HCT116 (cell line): ENCODE data around the gene GCN1. TPM values are rescaled to one million over a fixed set of nuclear protein-coding genes. Genes with fewer than 3 reads are reported as not detected.

Experiments used
- ATAC-seq: fragments of 200-7000 bp; cut with Tn5 transposase; 2 replicates; pipeline ENCODE4 v1.9.1; 2020; ENCODE audit warnings: mild to moderate bottlenecking, moderate library complexity
- BruUV-seq: library from RNA; stranded (reverse); fragments of 400-500 nt; replicated peaks from 2 replicates; lab custom pipeline; 2021; lab: Mats Ljungman, UMichigan
- CTCF ChIA-PET: fragments of 300-600 bp; sonication (Branson Sonifier 250); formaldehyde crosslinking; loops from one replicate; lab custom pipeline; 2021; ENCODE audit warnings: antibody characterized with exemption; lab: Charles Lee
- POLR2A ChIA-PET: fragments of 300-600, 350-600 bp; sonication (Branson Sonifier 250); formaldehyde crosslinking; loops from one replicate; lab custom pipeline; 2021; ENCODE audit warnings: antibody characterized with exemption; lab: Charles Lee
- RAD21 ChIA-PET, 2 experiments: fragments of 300-600 bp; sonication (Branson Sonifier 250); formaldehyde crosslinking; loops; one replicate each; lab custom pipeline; 2023; ENCODE audit warnings: low total read pairs in 2 of 2; ENCODE audit not compliant: uncharacterized antibody in 2 of 2, unreplicated experiment in 2 of 2, low non-redundant PET in 1 of 2; lab: Charles Lee
- DNase-seq: peaks from one replicate; pipeline ENCODE4 v3.0.0-alpha.2; 2010; ENCODE audit warnings: low read depth, low spot score
- H2AFZ ChIP-seq: fragments of 200-600 bp; shearing (Covaris generic), sonication (generic); 2 replicates; pipeline ENCODE4 v1.6.1; 2017; ENCODE audit warnings: low read depth, mixed run types, mixed read lengths, antibody characterized with exemption, low read length; ENCODE audit not compliant: poor library complexity, severe bottlenecking
- H3K27ac ChIP-seq: 2 replicates; pipeline ENCODE4 v1.5.1; 2012; ENCODE audit warnings: low read depth, low read length
- H3K27me3 ChIP-seq: fragments of 200-600 bp; sonication (generic); 2 replicates; pipeline ENCODE4 v1.6.1; 2016; ENCODE audit warnings: mixed run types, low read length, mixed read lengths; ENCODE audit not compliant: insufficient read depth
- H3K36me3 ChIP-seq, 2 experiments: fragments of 200-500 bp in 1 of 2; fragments of 200-600 bp in 1 of 2; sonication (Bioruptor generic) in 1 of 2; sonication (generic) in 1 of 2; 2 replicates each; pipeline versions ENCODE4 v1.5.1 to v1.6.1; 2014 to 2016; ENCODE audit warnings: low read length in 2 of 2, inconsistent platforms in 1 of 2, mixed read lengths in 1 of 2, mixed run types in 1 of 2; ENCODE audit not compliant: insufficient read depth in 2 of 2, control insufficient read depth in 1 of 2
- H3K4me1 ChIP-seq, 2 experiments: fragments of 200-600 bp in 1 of 2; sonication (generic) in 1 of 2; 2 replicates each; pipeline versions ENCODE4 v1.5.1 to v1.6.1; 2012 to 2017; ENCODE audit warnings: low read length in 2 of 2, inconsistent platforms in 1 of 2, mild to moderate bottlenecking in 1 of 2, mixed read lengths in 1 of 2, mixed run types in 1 of 2, moderate library complexity in 1 of 2; ENCODE audit not compliant: insufficient read depth in 2 of 2, control insufficient read depth in 1 of 2
- H3K4me2 ChIP-seq: fragments of 200-600 bp; sonication (generic); 2 replicates; pipeline ENCODE4 v1.6.1; 2017; ENCODE audit warnings: mixed run types, low read length, mixed read lengths
- H3K4me3 ChIP-seq, 2 experiments: fragments of 200-600 bp in 1 of 2; sonication (generic) in 1 of 2; replicated peaks in 1 of 2; 2 replicates each; pipeline ENCODE4 v1.5.1; 2011 to 2016; ENCODE audit warnings: low read length in 2 of 2, control low read depth in 1 of 2, low read depth in 1 of 2, mild to moderate bottlenecking in 1 of 2, mixed read lengths in 1 of 2, mixed run types in 1 of 2
- H3K79me2 ChIP-seq: fragments of 200-600 bp; sonication (generic); 2 replicates; pipeline ENCODE4 v1.6.1; 2017; ENCODE audit warnings: mild to moderate bottlenecking, mixed run types, low read length, moderate library complexity, mixed read lengths; ENCODE audit not compliant: insufficient read depth
- H3K9ac ChIP-seq: fragments of 200-600 bp; sonication (generic); 2 replicates; pipeline ENCODE4 v1.6.1; 2016; ENCODE audit warnings: low read length, mixed read lengths
- H3K9me2 ChIP-seq: fragments of 200-600 bp; sonication (generic), shearing (Covaris generic); 2 replicates; pipeline ENCODE4 v1.6.1; 2017; ENCODE audit warnings: mixed run types, mild to moderate bottlenecking, moderate library complexity; ENCODE audit not compliant: insufficient read depth
- H3K9me3 ChIP-seq, 2 experiments: fragments of 200-500 bp in 1 of 2; fragments of 200-600 bp in 1 of 2; sonication (Bioruptor generic) in 1 of 2; sonication (generic) in 1 of 2; 2 replicates each; pipeline ENCODE4 v1.6.1; 2014 to 2017; ENCODE audit warnings: low read length in 2 of 2, mixed read lengths in 2 of 2, inconsistent platforms in 1 of 2, low read depth in 1 of 2, mild to moderate bottlenecking in 1 of 2, mixed run types in 1 of 2, moderate library complexity in 1 of 2; ENCODE audit not compliant: control insufficient read depth in 1 of 2, insufficient read depth in 1 of 2
- H4K20me1 ChIP-seq: fragments of 200-600 bp; sonication (generic), shearing (Covaris generic); 2 replicates; pipeline ENCODE4 v1.6.1; 2017; ENCODE audit warnings: mixed run types, mild to moderate bottlenecking, moderate library complexity; ENCODE audit not compliant: insufficient read depth
- POLR2AphosphoS5 ChIP-seq: IDR thresholded peaks from 2 replicates; pipeline ENCODE4 v1.6.1; 2011; ENCODE audit warnings: mild to moderate bottlenecking, low read depth, low read length, moderate library complexity
- YY1 ChIP-seq: IDR thresholded peaks from 2 replicates; pipeline ENCODE4 v1.6.1; 2011; ENCODE audit warnings: low read length, low read depth, moderate library complexity, mild to moderate bottlenecking; ENCODE audit not compliant: insufficient replicate concordance; ENCODE audit errors: extremely low read depth
- intact Hi-C: fragments of 100-400 bp; cut with micrococcal nuclease; formaldehyde crosslinking; loops from 2 replicates; pipeline ENCODE4 v1.10.0; 2022
- total RNA-seq: library from RNA; stranded (reverse); gene quantifications from one replicate; pipeline ENCODE4 v1.2.1, GENCODE V29; 2021; ENCODE audit not compliant: unreplicated experiment
- TF ChIP-seq, protein P1 (sequence below): IDR thresholded peaks from 2 replicates; pipeline ENCODE4 v1.6.1; 2012; ENCODE audit warnings: low read depth

Gene GCN1
- total RNA-seq, 1 experiment from 2014 or later = 184 TPM

GRCh38 chr12:120194534-120195395 lies at the start of gene GCN1 (continued):
- TF ChIP-seq YY1 = peak; percentile 94

DNA sequence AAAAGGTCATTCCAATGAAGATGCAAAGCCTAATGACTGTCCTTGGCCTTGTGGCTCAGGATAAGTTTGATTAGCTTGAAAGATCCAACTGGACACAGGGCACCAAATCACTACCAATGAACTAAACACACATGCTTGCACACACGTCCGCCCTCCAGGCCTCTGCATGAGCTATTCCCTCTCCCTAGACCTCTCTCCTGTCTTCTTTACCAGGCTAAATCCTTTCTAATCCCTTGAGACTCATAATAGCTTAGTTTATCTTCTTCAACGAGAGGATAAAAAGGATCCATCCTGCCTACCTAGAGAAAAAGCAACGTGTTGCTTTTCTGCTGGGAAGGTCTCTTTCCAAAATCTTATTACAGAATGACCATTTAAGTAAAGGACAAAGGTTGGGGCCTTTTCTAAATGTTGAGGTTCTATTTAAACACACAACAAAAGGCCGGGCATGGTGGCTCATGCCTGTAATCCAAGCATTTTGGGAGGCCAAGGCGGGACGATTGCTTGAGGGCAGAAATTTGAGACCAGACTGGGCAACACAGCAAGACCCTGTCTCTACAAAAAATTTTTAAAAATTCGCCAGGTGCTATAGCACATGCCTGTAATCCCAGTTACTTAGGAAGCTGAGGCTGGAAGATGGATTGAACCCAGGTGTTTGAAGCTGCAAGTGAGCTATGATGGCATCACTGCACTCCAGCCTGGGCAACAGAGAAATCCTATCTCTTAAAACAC lies 48.6 kb upstream of the GCN1 start:
- peaks cover 99% of the 10 kb centered on the region for H3K79me2 ChIP-seq

More for the DNA sequence above, 48.6 kb upstream of the GCN1 start:
- Histone ChIP-seq H3K27ac (no peak overlapping the region), H3K27me3 (no peaks in the 10 kb centered on the region), H3K4me2 (no peak overlapping the region), H3K9ac (no peak overlapping the region), H3K9me2 (no peaks in the 10 kb centered on the region), H3K9me3 (no peaks in the 10 kb centered on the region), H2AFZ (no peak overlapping the region), H3K4me3 (no peak overlapping the region), H3K4me1 (peaks cover 38 to 82% of the 10 kb centered on the region in 2 experiments), H4K20me1 (no peaks in the 10 kb centered on the region; the same call in 1 of the 2 replicates), H3K36me3 (peaks cover 0 to 2% of the 10 kb centered on the region in 2 experiments; a peak in 2 of 4 replicates)
- TF ChIP-seq POLR2AphosphoS5 = no peak
- TF ChIP-seq, protein P1, sequence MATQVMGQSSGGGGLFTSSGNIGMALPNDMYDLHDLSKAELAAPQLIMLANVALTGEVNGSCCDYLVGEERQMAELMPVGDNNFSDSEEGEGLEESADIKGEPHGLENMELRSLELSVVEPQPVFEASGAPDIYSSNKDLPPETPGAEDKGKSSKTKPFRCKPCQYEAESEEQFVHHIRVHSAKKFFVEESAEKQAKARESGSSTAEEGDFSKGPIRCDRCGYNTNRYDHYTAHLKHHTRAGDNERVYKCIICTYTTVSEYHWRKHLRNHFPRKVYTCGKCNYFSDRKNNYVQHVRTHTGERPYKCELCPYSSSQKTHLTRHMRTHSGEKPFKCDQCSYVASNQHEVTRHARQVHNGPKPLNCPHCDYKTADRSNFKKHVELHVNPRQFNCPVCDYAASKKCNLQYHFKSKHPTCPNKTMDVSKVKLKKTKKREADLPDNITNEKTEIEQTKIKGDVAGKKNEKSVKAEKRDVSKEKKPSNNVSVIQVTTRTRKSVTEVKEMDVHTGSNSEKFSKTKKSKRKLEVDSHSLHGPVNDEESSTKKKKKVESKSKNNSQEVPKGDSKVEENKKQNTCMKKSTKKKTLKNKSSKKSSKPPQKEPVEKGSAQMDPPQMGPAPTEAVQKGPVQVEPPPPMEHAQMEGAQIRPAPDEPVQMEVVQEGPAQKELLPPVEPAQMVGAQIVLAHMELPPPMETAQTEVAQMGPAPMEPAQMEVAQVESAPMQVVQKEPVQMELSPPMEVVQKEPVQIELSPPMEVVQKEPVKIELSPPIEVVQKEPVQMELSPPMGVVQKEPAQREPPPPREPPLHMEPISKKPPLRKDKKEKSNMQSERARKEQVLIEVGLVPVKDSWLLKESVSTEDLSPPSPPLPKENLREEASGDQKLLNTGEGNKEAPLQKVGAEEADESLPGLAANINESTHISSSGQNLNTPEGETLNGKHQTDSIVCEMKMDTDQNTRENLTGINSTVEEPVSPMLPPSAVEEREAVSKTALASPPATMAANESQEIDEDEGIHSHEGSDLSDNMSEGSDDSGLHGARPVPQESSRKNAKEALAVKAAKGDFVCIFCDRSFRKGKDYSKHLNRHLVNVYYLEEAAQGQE = no peak
- ChIA-PET POLR2A (interaction anchor here (0.7 to 1.2 kb wide), 4 partner anchors 12 to 48 kb away, joined by 3 to 4 read pairs (median 3); partner anchors contain the start of gene RNU4-2), CTCF (interaction anchor here (2.1 kb wide), 1 partner anchor 8 kb away, joined by 9 read pairs; no protein-coding TSS in a partner anchor), RAD21 (no interaction called here)
- no peak for DNase-seq
- intact Hi-C loops = no loop called here
- no peak for ATAC-seq
- no TSS peak for BruUV-seq
